T-helper 2 cell (primary cell): ENCODE measurements around the gene JPH3.
A peak's percentile ranks its signal among the peaks of the same experiment; 100 is the strongest.
"Not testable (repeated sequence)": the region's sequence is repeated elsewhere in the genome, so short reads cannot be mapped to it uniquely, and the experiment has no call there.

Source experiments
- DNase-seq, 5 experiments: peaks; one replicate each; pipeline versions ENCODE4 v3.0.0 to v3.0.0-alpha.2; 2012 to 2022

JPH3 gene

DNA sequence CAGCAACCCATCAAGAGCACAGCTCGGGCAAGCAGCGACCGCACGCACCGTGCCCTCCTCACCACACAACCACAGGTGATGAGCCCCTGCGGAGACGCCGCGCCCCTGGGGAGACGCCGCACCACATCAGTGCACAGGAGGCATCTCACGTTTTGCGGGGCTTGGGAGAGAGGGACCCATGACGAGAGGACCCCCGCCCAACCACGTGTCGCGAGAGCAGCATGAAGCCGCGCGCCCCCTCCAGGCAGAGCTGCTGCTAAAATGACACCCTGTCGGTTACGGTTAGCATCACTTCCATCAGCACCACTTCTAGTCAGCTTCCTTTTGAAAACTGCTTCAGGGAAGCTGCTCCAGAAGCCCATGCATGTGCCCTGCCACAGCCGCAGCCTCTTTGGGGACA is 118.1 kb downstream of the JPH3 start:
- no peak for DNase-seq

DNA sequence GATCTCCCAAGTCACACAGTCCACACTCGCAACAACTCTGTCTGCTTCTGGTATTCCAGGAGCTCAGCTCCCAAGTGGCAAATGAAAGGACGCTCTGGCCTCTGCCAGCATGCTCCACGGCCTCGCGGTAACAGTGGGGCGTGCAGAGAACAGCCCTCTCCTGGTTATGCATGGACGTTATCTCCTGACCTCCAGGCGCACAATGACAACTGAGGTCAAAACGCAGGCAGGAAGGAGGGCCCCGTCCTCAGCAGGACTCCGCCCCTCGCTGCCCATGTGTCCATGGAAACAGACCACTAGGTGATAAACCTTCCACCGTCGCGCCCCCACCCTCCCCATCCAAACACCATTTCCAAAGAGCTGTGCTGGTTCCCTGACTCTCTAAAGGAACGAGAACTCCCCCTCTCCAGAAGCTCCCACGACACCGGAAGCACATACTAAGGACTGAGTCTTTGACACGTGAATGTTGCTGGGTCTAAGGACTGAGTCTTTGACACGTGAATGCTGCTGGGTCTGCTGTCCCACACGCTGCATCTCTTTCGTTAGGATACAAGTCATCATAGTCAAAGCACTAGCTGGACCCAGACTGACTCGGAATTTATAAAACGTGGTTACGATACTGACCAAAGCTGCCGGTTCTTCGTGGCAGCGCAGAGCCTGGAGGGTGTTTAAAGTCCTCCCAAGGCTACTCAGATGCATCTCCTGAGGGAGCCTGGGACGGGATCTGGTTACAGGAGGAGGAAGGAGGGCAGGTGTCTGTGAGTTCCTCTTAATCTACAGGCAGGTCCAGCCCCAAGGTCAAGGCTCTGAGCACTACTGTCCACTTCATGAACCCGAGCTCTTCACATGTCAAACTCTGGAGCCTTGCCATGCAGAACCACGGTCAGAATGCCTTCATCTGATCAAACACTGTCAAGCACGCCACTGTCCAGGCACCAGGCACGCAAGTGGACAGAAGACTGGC is 119.6 kb downstream of the JPH3 start:
- no peak for DNase-seq

DNA sequence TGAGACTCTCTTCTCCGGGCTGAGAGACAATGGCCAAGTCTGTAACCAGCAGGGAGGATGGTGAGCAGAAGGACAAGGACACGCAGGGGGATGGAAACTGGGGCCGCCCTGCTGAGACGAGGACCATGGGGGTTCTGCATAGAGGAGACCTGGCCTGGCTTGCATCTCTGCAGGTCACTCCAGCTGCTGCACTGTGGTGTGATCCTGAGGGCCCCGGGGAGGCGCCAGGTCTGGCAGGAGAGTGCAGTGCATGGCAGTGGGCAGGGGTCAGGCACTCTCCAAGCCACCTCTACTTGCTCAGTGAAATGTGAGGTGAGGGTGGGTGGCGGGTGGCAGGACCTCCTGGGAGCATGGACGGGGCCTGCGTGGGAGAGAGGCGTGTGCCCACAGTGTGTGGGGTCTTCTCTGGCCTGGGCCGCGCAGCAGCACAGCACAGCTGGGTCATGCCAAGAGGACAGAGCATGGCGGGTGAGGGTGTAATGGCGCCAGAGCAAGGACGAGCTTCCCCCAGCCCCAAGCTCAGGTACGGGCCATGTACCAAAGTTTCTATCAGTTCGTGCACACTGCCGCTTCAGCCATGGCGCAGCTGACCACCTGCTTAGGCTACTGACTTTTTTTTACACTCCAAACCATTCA is 120.4 kb downstream of the JPH3 start:
- no peak for DNase-seq

DNA sequence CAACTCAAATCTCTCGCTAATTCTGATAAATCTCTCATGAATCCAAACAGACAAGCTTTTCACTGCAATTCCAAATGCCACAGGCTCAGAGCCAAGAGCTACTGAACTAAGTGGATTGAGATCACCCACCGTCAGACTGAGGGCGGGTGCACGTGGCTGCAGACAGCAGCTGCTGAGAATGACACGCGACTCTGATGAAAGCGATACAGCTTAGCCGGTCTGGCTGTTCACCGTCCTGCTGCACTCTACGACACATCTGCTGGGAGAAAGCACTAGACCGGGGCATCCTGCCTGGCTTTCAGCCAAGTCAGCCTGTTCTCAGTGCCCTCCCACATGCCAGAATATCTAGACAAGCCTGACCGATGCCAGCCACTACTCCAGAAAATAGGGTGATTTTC is 120.9 kb downstream of the JPH3 start:
- peak in 1 of 5 experiments; percentile 73 for DNase-seq

DNA sequence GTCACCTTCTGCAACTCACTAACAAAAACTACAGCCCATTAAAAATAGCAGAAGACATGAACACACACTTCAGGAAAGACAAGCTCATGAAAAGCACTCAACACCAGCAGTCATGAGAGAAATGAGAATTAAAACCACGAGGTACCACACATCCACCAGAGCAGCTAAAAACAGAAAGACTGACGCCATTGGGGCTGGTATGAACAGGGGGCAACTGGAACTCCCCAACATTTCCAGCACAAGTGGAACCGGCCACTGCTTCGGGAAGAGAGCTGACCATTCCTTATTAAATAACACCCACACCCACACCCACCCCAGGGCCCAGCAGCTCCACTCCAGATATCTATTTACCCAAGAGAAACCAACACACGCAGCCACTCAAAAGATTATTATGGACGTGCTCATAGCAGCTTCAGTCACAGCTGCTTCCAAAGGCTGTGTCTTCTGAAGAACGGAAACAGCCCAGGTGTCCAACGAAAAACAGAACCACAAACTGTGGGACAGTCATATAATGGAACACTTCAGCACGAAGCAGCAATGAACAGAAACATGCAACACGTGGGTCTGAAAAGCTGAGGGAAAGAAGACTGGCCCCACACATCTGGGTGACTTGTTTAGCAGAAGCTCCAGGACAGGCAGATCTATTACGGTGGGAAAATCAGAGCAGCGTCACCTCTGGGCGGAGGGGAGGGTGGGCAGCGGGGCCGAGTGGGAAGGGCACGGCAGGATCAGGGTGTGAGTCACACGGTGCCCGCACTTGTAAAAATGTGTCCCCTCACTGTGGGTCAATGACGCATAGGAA is 122.4 kb downstream of the JPH3 start:
- peak in 2 of 5 experiments; percentile 38 to 42 for DNase-seq

DNA sequence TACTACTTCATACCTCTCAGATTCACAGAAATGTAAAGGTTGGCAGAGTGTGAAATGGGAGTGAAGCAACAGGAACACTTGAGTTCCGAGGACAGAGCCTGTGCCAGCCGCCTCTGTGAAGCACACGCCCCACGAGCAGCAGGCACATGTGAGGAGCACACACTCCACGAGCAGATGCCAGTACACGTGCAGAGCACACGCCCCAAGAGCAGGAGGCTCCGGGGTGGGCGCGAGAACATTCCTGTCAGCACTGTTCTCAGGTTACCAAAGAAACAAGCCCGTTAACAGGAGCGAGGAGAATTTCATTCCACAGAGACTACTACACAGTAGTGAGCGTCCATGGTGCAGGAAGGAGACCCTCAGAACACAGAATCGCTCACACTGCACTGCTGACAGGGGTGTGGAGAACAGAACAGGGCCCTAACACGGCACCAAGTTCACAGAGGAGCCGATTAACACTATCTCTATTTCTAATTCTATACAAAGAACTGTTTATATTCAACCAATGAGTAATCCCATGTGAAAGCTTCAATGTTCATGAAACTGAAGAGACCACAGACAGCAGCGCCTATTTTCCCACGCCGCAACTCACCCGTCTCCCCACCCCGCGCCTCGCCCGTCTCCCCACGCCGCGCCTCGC is 123.4 kb downstream of the JPH3 start:
- DNase-seq: no peak

DNA sequence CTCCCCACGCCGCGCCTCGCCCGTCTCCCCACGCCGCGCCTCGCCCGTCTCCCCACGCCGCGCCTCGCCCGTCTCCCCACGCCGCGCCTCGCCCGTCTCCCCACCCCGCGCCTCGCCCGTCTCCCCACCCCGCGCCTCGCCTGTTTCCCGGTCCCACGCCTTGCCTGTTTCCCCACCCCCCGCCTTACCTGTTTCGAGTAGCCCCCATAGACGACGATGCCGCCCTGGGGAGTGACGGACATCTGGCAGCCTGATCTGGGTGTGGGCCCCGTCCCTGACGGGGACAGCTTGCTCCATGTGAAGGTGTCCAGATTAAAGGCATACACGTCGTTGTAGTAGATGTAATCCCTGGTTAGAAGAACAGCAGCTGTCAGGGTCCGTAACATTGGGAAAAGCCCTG is 124.3 kb downstream of the JPH3 start:
- not testable (repeated sequence) for DNase-seq

- no peak for DNase-seq
These were observed 125.0 kb downstream of the JPH3 start for GRCh38 chr16:87727346-87727745.

DNA sequence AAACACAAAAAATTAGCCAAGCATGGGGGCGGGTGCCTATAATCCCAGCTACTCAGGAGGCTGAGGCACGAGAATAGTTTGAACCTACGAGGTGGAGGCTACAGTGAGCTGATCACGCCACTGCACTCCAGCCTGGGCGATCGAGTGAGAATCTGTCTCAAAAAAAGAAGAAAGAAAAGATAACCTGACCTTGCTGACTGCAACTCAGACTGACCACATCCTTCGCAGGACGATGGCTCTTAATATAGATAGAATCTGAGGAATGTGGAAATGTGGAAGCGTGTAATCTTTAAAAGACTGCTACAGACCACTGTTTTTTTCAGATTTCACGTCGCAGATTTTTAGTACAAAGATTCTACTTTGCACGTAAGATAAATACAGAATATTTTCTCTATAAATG is 125.7 kb downstream of the JPH3 start:
- DNase-seq: no peak

- peak in 1 of 5 experiments; percentile 75 for DNase-seq
These were observed 127.1 kb downstream of the JPH3 start for GRCh38 chr16:87729266-87729954.

DNA sequence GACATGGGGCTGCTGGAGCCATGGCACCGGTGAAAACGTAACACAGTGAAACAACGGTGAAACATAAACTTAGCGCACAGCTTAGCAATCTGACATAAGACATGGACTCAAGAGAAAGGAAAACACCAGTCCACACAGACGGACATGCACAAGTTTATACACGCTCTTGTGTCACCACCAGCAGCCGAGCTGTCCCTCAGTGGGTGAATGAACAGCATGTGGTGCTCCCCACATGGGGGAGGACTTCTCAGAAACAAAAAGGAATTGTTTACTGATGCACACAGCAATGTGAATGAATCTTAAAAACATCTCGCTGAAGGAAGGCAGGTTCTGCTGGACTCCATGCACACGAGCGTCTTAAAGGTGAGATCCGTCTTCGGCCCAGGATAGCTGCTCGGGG is 129.3 kb downstream of the JPH3 start:
- no peak for DNase-seq

- peak in 1 of 5 experiments; percentile 80 for DNase-seq
These were observed 130.9 kb downstream of the JPH3 start for GRCh38 chr16:87733190-87733589.

- no peak for DNase-seq
These were observed 132.3 kb downstream of the JPH3 start for GRCh38 chr16:87734644-87735043.

DNA sequence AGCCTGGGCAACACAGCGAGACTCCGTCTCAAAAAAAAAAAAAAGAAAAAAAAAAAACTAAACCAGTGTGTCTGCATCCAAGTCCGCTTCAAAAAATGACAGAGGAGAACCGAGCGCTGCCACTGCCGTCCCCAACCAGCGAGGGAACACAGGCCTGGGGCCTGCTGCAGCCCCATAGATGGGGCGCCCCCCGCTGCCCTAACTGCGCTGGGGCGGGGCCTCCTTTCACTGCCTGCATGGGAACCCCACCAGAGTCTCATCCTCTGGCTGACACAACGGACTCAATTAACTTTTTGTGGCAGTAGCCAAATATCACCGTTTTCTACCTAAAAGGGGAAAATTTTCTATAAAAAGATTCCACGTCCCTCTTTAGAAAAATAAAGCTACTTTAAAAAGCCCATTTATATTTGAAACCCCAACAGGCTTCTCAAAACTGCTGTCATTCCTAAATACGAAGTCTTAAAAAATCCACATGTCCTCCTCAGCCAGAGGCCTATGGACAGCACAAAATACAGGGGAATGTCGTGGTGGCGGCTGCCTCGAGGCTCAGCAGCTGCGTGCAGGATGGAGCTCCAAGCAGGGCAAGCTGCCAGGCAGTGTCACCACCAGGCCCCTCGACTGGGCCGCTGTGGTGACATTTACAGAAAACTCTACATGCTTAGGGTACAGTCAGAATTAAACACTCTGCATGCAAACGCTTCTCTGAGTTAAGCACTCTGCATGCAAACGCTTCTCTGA is 133.1 kb downstream of the JPH3 start:
- DNase-seq: no peak

GRCh38 chr16:87736008-87736382 is 133.7 kb downstream of the JPH3 start:
- DNase-seq: no peak

GRCh38 chr16:87739801-87740200 is 137.5 kb downstream of the JPH3 start:
- DNase-seq: no peak

- no peak for DNase-seq
These were observed 138.1 kb downstream of the JPH3 start for GRCh38 chr16:87740441-87740840.

GRCh38 chr16:87740909-87741424 is 138.7 kb downstream of the JPH3 start:
- no peak for DNase-seq

DNA sequence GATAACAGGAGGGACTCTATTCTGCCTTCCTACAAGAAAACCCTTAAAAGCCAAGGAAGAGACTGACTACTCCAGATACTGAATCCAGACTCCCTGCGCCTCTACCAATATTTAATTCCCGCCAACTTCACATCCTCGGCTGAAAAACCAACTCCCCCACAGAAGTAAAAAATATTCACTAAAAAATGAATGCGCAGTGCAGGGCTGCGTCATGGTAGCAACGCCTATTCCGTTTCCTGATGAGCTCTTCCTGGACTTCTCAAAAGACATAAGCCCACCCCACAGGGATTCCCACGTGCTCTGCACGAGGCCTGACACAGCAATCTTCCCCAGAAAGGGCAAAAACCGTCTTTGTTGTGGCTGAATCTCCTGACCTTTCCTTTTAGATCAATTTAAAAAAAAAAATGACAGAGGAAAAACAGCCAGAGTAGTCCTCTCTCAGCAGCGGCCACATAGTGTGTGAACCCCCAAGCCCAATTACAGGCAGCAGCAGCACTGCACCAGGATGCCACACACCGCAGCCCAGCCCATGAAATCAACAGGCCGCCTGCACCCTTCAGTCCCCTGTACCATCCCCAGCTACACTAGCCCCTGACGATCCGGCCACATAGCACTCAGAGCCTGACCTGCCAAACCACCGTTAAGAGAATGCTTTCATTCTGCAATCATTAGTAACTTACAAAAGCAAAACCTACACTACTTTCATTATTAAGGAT is 139.6 kb downstream of the JPH3 start:
- DNase-seq: no peak

DNA sequence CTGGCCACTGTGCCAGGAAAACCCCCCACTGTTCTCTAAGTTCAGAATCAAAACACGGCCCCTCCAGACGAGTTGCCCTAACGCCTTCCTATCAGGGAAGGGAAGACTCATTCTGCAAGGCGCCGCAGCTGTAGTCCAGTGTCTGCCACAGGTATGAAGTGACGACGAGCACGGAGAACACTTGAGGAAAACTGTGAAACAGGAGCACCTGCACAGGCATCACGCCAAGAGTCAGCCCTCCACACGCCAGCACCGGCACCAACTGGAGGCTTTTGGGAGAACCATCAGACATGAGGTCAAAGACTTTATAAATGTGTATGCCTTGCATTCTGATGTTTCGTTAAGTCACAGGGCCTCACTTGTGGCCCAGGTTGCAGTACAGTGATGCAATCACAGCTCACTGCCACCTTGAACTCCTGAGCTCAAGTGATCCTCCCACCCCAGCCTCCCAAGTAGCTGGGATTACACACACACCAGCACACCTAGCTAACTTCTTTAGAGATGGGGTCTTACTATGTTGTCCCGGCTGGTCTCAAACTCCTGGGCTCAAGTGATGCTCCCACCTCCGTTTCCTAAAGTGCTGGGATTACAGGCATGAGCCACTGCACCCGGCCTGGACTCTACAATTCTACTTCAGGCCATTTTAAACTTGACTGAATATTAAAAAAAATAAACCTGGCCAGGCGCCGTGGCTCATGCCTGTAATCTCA is 140.6 kb downstream of the JPH3 start:
- no peak for DNase-seq
